ENCODE measurements around the gene GALNT12. TPM values are rescaled to one million over a fixed set of nuclear protein-coding genes. Genes with fewer than 3 reads are reported as not detected.

GALNT12 gene
- total RNA-seq, 6 donors from 2014 or later: 18.2 to 89.1 (median 30.0) TPM

- peaks cover 0 to 3% (median 0%) of the 10 kb centered on the region in 4 donors for H3K36me3 ChIP-seq
- H3K4me3 ChIP-seq: no peak overlapping the region
- no peaks in the 10 kb centered on the region for H3K27me3 ChIP-seq
- H3K9me3 ChIP-seq: no peaks in the 10 kb centered on the region
- ATAC-seq (ENCODE audit: low FRiP score in 2 of 2) (no peak), DNase-seq (no peak)
- TF ChIP-seq EP300 (IDR thresholded peaks at IDR 0.05): no peak
- TF ChIP-seq POLR2A (IDR thresholded peaks at IDR 0.05): no peak
- no peak for TF ChIP-seq POLR2AphosphoS5 (IDR thresholded peaks at IDR 0.05)
- 85% methylated on average over 16 of the region's 16 CpGs for WGBS, 2 donors
- no peak overlapping the region for H3K27ac ChIP-seq
- peaks cover 0 to 6% (median 2%) of the 10 kb centered on the region in 4 donors for H3K4me1 ChIP-seq
Observed at GRCh38 chr9:98831696-98832095, 24.2 kb downstream of the GALNT12 start.

- peak overlapping the region in 1 of 4 donors; percentile 11 for H3K27ac ChIP-seq
Observed at GRCh38 chr9:98832768-98833089, 25.3 kb downstream of the GALNT12 start.

GRCh38 chr9:98833090-98833956 is 25.9 kb downstream of the GALNT12 start:
- Histone ChIP-seq H3K9me3 (no peaks in the 10 kb centered on the region), H3K27ac (peak overlapping the region in 1 of 4 donors; percentile 11), H3K4me1 (peaks cover 0 to 6% (median 2%) of the 10 kb centered on the region in 4 donors), H3K4me3 (no peak overlapping the region), H3K27me3 (no peaks in the 10 kb centered on the region), H3K36me3 (no peaks in the 10 kb centered on the region)
- 64 to 74% methylated on average over 9 of the region's 9 CpGs for WGBS, 2 donors
- no peak for TF ChIP-seq POLR2AphosphoS5 (IDR thresholded peaks at IDR 0.05)
- no peak for TF ChIP-seq CTCF (IDR thresholded peaks at IDR 0.05)
- no peak for TF ChIP-seq POLR2A (IDR thresholded peaks at IDR 0.05)
- TF ChIP-seq EP300 (IDR thresholded peaks at IDR 0.05): no peak
- peak in 1 of 2 donors; percentile 78 for DNase-seq
- ATAC-seq (ENCODE audit: low FRiP score in 2 of 2): peak; percentile 43 to 66

More at GRCh38 chr9:98832768-98833089, 25.3 kb downstream of the GALNT12 start:
- Histone ChIP-seq H3K9me3 (no peaks in the 10 kb centered on the region), H3K36me3 (no peaks in the 10 kb centered on the region), H3K4me3 (no peak overlapping the region), H3K27me3 (no peaks in the 10 kb centered on the region), H3K4me1 (peaks cover 0 to 6% (median 2%) of the 10 kb centered on the region in 4 donors)
- DNase-seq (no peak), ATAC-seq (ENCODE audit: low FRiP score in 2 of 2) (no peak)
- 96 to 100% methylated on average over 1 of the region's 1 CpG for WGBS, 2 donors
- TF ChIP-seq POLR2A (IDR thresholded peaks at IDR 0.05) (no peak), CTCF (IDR thresholded peaks at IDR 0.05) (no peak), EP300 (IDR thresholded peaks at IDR 0.05) (no peak), POLR2AphosphoS5 (IDR thresholded peaks at IDR 0.05) (no peak)

GRCh38 chr9:98834386-98834785 is 26.9 kb downstream of the GALNT12 start:
- Histone ChIP-seq H3K27me3 (no peaks in the 10 kb centered on the region), H3K9me3 (no peaks in the 10 kb centered on the region), H3K36me3 (no peaks in the 10 kb centered on the region), H3K27ac (no peak overlapping the region), H3K4me1 (peaks cover 0 to 6% (median 2%) of the 10 kb centered on the region in 4 donors), H3K4me3 (no peak overlapping the region)
- ATAC-seq (ENCODE audit: low FRiP score in 2 of 2): no peak
- 89 to 90% methylated on average over 8 to 9 of the region's 9 CpGs for WGBS, 2 donors
- DNase-seq: no peak
- TF ChIP-seq CTCF (IDR thresholded peaks at IDR 0.05) (no peak), POLR2A (IDR thresholded peaks at IDR 0.05) (no peak)

GRCh38 chr9:98836206-98836605 is 28.7 kb downstream of the GALNT12 start:
- TF ChIP-seq CTCF (IDR thresholded peaks at IDR 0.05): no peak
- no peak for TF ChIP-seq EP300 (IDR thresholded peaks at IDR 0.05)
- no peak for TF ChIP-seq POLR2A (IDR thresholded peaks at IDR 0.05)
- no peak for TF ChIP-seq POLR2AphosphoS5 (IDR thresholded peaks at IDR 0.05)
- WGBS, 2 donors: 93% methylated on average over 4 of the region's 4 CpGs
- Histone ChIP-seq H3K27ac (no peak overlapping the region), H3K4me3 (no peak overlapping the region), H3K36me3 (peaks cover 0 to 5% (median 0%) of the 10 kb centered on the region in 4 donors), H3K27me3 (no peaks in the 10 kb centered on the region), H3K9me3 (no peaks in the 10 kb centered on the region), H3K4me1 (peaks cover 0 to 6% (median 2%) of the 10 kb centered on the region in 4 donors)
- no peak for DNase-seq
- no peak for ATAC-seq (ENCODE audit: low FRiP score in 2 of 2)

Measured in upper lobe of left lung (tissue), 6 donors.